IPS DF 6.9 (cell line): ENCODE measurements around the gene AVP.
"Not testable (repeated sequence)": the region's sequence is repeated elsewhere in the genome, so short reads cannot be mapped to it uniquely, and the experiment has no call there.

Experiments
- DNase-seq: peaks from one replicate; pipeline ENCODE4 v3.0.0-alpha.2; 2013; ENCODE audit warnings: low read depth, low spot score
- H3K27ac ChIP-seq: one replicate; pipeline ENCODE4 v1.5.1; 2013; ENCODE audit warnings: low read length, control low read depth
- H3K27me3 ChIP-seq: 2 replicates; pipeline ENCODE4 v1.6.1; 2013; ENCODE audit warnings: mild to moderate bottlenecking, low read length; ENCODE audit not compliant: control insufficient read depth, insufficient read depth
- H3K36me3 ChIP-seq: 2 replicates; pipeline ENCODE4 v1.6.1; 2013; ENCODE audit warnings: low read length; ENCODE audit not compliant: control insufficient read depth, insufficient read depth
- H3K4me1 ChIP-seq: 2 replicates; pipeline ENCODE4 v1.6.1; 2013; ENCODE audit warnings: low read length; ENCODE audit not compliant: control insufficient read depth, insufficient read depth
- H3K4me3 ChIP-seq: 2 replicates; pipeline ENCODE4 v1.5.1; 2013; ENCODE audit warnings: mild to moderate bottlenecking, low read length
- H3K9me3 ChIP-seq: 2 replicates; pipeline ENCODE4 v1.6.1; 2013; ENCODE audit warnings: low read length, inconsistent platforms; ENCODE audit not compliant: control insufficient read depth, insufficient read depth
- WGBS: extraction: QIAGEN DNeasy Blood & Tissue Kit; methylation state at CpG from one replicate; pipeline ENCODE4 v1.1.7; 2013; ENCODE audit warnings: mixed read lengths, missing lambda C conversion rate; ENCODE audit not compliant: insufficient read length, insufficient coverage; 5-methylcytosine and 5-hydroxymethylcytosine counted together

The AVP gene

GRCh38 chr20:3071610-3072529, 12.7 kb downstream of the AVP start, which contains the start of gene OXT:
TSS of gene OXT (plus strand) at chr20:3071620. CDS start at chr20:3071656, 36 bp downstream.
- Histone ChIP-seq H3K27ac (no peak within 1 kb of the TSS), H3K9me3 (no peaks in the 10 kb centered on the region), H3K4me1 (peaks cover 3% of the 10 kb centered on the region), H3K36me3 (peaks cover 4% of the 10 kb centered on the region; the same call in 1 of the 2 replicates), H3K27me3 (peaks cover 13% of the 10 kb centered on the region), H3K4me3 (peak within 1 kb of the TSS; percentile 38)
- no CpG with 5 or more reads among the region's 95 CpGs for WGBS
- no peak for DNase-seq

GRCh38 chr20:3071266-3071609, 13.3 kb downstream of the AVP start:
- peaks cover 3% of the 10 kb centered on the region for H3K4me1 ChIP-seq
- peak overlapping the region; percentile 38; the same call in 1 of the 2 replicates for H3K4me3 ChIP-seq
- WGBS: no CpG with 5 or more reads among the region's 16 CpGs
- H3K27me3 ChIP-seq: peaks cover 13% of the 10 kb centered on the region
- H3K36me3 ChIP-seq: peaks cover 4% of the 10 kb centered on the region; the same call in 1 of the 2 replicates
- no peaks in the 10 kb centered on the region for H3K9me3 ChIP-seq
- no peak for DNase-seq
- no peak overlapping the region for H3K27ac ChIP-seq

- Histone ChIP-seq H3K9me3 (no peaks in the 10 kb centered on the region), H3K4me3 (no peak overlapping the region), H3K27me3 (peaks cover 13% of the 10 kb centered on the region), H3K36me3 (peaks cover 4% of the 10 kb centered on the region; the same call in 1 of the 2 replicates), H3K27ac (no peak overlapping the region), H3K4me1 (peaks cover 3% of the 10 kb centered on the region)
- DNase-seq: no peak
- WGBS: no CpG with 5 or more reads among the region's 4 CpGs
Observed at GRCh38 chr20:3070725-3071124, 13.8 kb downstream of the AVP start.

GRCh38 chr20:3068986-3069900, 15.3 kb downstream of the AVP start:
- Histone ChIP-seq H3K4me3 (no peak overlapping the region), H3K36me3 (peaks cover 4% of the 10 kb centered on the region; the same call in 1 of the 2 replicates), H3K27me3 (peaks cover 13% of the 10 kb centered on the region), H3K9me3 (no peaks in the 10 kb centered on the region), H3K27ac (no peak overlapping the region), H3K4me1 (peaks cover 3% of the 10 kb centered on the region)
- no peak for DNase-seq
- whole genome bisulfite sequencing: no CpG with 5 or more reads among the region's 8 CpGs

GRCh38 chr20:3068075-3068474, 16.4 kb downstream of the AVP start:
- peaks cover 4% of the 10 kb centered on the region; the same call in 1 of the 2 replicates for H3K36me3 ChIP-seq
- H3K9me3 ChIP-seq: no peaks in the 10 kb centered on the region
- peaks cover 3% of the 10 kb centered on the region for H3K4me1 ChIP-seq
- H3K27me3 ChIP-seq: peaks cover 13% of the 10 kb centered on the region
- no CpG with 5 or more reads among the region's 8 CpGs for WGBS
- DNase-seq: no peak
- no peak overlapping the region for H3K4me3 ChIP-seq
- H3K27ac ChIP-seq: no peak overlapping the region

GRCh38 chr20:3067139-3068014, 17.1 kb downstream of the AVP start:
- Histone ChIP-seq H3K36me3 (peaks cover 4% of the 10 kb centered on the region; the same call in 1 of the 2 replicates), H3K27ac (no peak overlapping the region), H3K9me3 (no peaks in the 10 kb centered on the region), H3K4me3 (no peak overlapping the region), H3K4me1 (peaks cover 3% of the 10 kb centered on the region), H3K27me3 (peaks cover 7% of the 10 kb centered on the region)
- no CpG with 5 or more reads among the region's 23 CpGs for WGBS
- DNase-seq: no peak

- H3K4me1 ChIP-seq, DNase-seq, H3K4me3 ChIP-seq, H3K27ac ChIP-seq, H3K9me3 ChIP-seq, H3K27me3 ChIP-seq, H3K36me3 ChIP-seq: not testable (repeated sequence)
- no CpG with 5 or more reads among the region's 6 CpGs for WGBS
Observed at GRCh38 chr20:3064119-3064518, 20.4 kb downstream of the AVP start.

- no CpG with 5 or more reads among the region's 3 CpGs for WGBS
- H3K9me3 ChIP-seq: no peaks in the 10 kb centered on the region
- no peak overlapping the region for H3K27ac ChIP-seq
- no peaks in the 10 kb centered on the region for H3K36me3 ChIP-seq
- no peaks in the 10 kb centered on the region for H3K27me3 ChIP-seq
- no peak for DNase-seq
- no peak overlapping the region for H3K4me3 ChIP-seq
- no peaks in the 10 kb centered on the region for H3K4me1 ChIP-seq
Observed at GRCh38 chr20:3059489-3059888, 25.0 kb downstream of the AVP start.

- WGBS: no CpG with 5 or more reads among the region's 7 CpGs
Observed at GRCh38 chr20:3051385-3052019, 33.0 kb downstream of the AVP start.

More at GRCh38 chr20:3051385-3052019, 33.0 kb downstream of the AVP start:
- peaks cover 17% of the 10 kb centered on the region for H3K36me3 ChIP-seq
- H3K4me3 ChIP-seq: no peak overlapping the region
- H3K27me3 ChIP-seq: no peaks in the 10 kb centered on the region
- no peak overlapping the region for H3K27ac ChIP-seq
- no peaks in the 10 kb centered on the region for H3K9me3 ChIP-seq
- H3K4me1 ChIP-seq: no peaks in the 10 kb centered on the region
- DNase-seq: no peak
